Activated naive CD4-positive, alpha-beta T cell treated with anti-CD3 and anti-CD28 coated beads, Interleukin-2, amount 50 U/mL, for 72 hours (primary cell): Measurements from ENCODE around the gene TARS3. TPM values are rescaled to one million over a fixed set of nuclear protein-coding genes. Genes with fewer than 3 reads are reported as not detected.

ENCODE experiments used
- ATAC-seq, 2 donors: fragments of 150-1000 bp; cut with Tn5 transposase; 2 replicates each; pipeline ENCODE4 v1.10.0; 2021; ENCODE audit warnings: mild to moderate bottlenecking in 2 of 2, moderate library complexity in 2 of 2
- DNase-seq, 2 donors: peaks; one replicate each; pipeline ENCODE4 v3.0.0; 2021 to 2022; ENCODE audit warnings: low spot score in 2 of 2
- H3K27ac Mint-ChIP-seq, 2 donors: one replicate each; pipeline ENCODE4 v1.8.0; 2022; ENCODE audit warnings: mild to moderate bottlenecking in 2 of 2, mixed read lengths in 2 of 2
- H3K36me3 Mint-ChIP-seq, 2 donors: one replicate each; pipeline ENCODE4 v1.8.0; 2022; ENCODE audit warnings: mixed read lengths in 2 of 2
- H3K9me3 Mint-ChIP-seq, 2 donors: one replicate each; pipeline ENCODE4 v1.8.0; 2022; ENCODE audit warnings: mixed read lengths in 2 of 2
- total RNA-seq, 2 donors: library from RNA; stranded (reverse); gene quantifications; one replicate each; pipeline ENCODE4 v1.2.3, GENCODE V29; 2022

The TARS3 gene
- total RNA-seq, 2 donors from 2014 or later: 21.2 to 23.0 TPM

- Mint-ChIP-seq H3K27ac (no peak overlapping the region), H3K36me3 (no peaks in the 10 kb centered on the region), H3K9me3 (no peaks in the 10 kb centered on the region)
- ATAC-seq: no peak
- no peak for DNase-seq
These were observed 113.3 kb downstream of the TARS3 start for GRCh38 chr15:101611007-101611406.

GRCh38 chr15:101610611-101611000 lies 113.7 kb downstream of the TARS3 start:
- no peaks in the 10 kb centered on the region for H3K9me3 Mint-ChIP-seq
- no peak overlapping the region for H3K27ac Mint-ChIP-seq
- no peak for ATAC-seq
- no peak for DNase-seq
- no peaks in the 10 kb centered on the region for H3K36me3 Mint-ChIP-seq

GRCh38 chr15:101609742-101610610 lies 114.3 kb downstream of the TARS3 start:
- H3K9me3 Mint-ChIP-seq: no peaks in the 10 kb centered on the region
- no peak overlapping the region for H3K27ac Mint-ChIP-seq
- H3K36me3 Mint-ChIP-seq: peaks cover 0 to under 1% of the 10 kb centered on the region in 2 donors
- ATAC-seq: no peak
- no peak for DNase-seq

GRCh38 chr15:101608201-101608600 lies 116.1 kb downstream of the TARS3 start:
- H3K27ac Mint-ChIP-seq: no peak overlapping the region
- ATAC-seq (no peak), DNase-seq (no peak)
- H3K36me3 Mint-ChIP-seq: peaks cover 0 to 6% of the 10 kb centered on the region in 2 donors
- peaks cover 0 to 4% of the 10 kb centered on the region in 2 donors for H3K9me3 Mint-ChIP-seq

- no peak for DNase-seq
- no peak for ATAC-seq
- H3K36me3 Mint-ChIP-seq: peaks cover 0 to 6% of the 10 kb centered on the region in 2 donors
- no peak overlapping the region for H3K27ac Mint-ChIP-seq
- peaks cover 0 to 4% of the 10 kb centered on the region in 2 donors for H3K9me3 Mint-ChIP-seq
These were observed 117.2 kb downstream of the TARS3 start for GRCh38 chr15:101607108-101607507.

- Mint-ChIP-seq H3K9me3 (peaks cover 0 to 4% of the 10 kb centered on the region in 2 donors), H3K36me3 (peaks cover 0 to 12% of the 10 kb centered on the region in 2 donors), H3K27ac (no peak overlapping the region)
- DNase-seq (no peak), ATAC-seq (no peak)
These were observed 120.0 kb downstream of the TARS3 start for GRCh38 chr15:101604124-101604874.

Other genes with a start within 250 kb of the TARS3 start
- 1 to 10 TPM in 1 of 2 donors, under 1 TPM in 1; 0.61 to 2.1 TPM for gene PCSK6, start 234.8 kb downstream of the TARS3 start, total RNA-seq
- 10 to 100 TPM; 33.5 to 56.7 TPM for gene TM2D3, start 72.1 kb downstream of the TARS3 start, total RNA-seq
- not detected for gene OR4F6, start 79.0 kb upstream of the TARS3 start, total RNA-seq
- gene OR4F15, start 87.7 kb upstream of the TARS3 start, total RNA-seq: not detected